GM12801 (cell line): Measurements from ENCODE around the gene TROAP.

Experiments
- CTCF ChIP-seq: IDR thresholded peaks from one replicate; pipeline ENCODE4 v1.5.1; 2011; ENCODE audit warnings: control low read depth; ENCODE audit not compliant: insufficient read length; ENCODE audit errors: extremely low read depth

TROAP gene

DNA sequence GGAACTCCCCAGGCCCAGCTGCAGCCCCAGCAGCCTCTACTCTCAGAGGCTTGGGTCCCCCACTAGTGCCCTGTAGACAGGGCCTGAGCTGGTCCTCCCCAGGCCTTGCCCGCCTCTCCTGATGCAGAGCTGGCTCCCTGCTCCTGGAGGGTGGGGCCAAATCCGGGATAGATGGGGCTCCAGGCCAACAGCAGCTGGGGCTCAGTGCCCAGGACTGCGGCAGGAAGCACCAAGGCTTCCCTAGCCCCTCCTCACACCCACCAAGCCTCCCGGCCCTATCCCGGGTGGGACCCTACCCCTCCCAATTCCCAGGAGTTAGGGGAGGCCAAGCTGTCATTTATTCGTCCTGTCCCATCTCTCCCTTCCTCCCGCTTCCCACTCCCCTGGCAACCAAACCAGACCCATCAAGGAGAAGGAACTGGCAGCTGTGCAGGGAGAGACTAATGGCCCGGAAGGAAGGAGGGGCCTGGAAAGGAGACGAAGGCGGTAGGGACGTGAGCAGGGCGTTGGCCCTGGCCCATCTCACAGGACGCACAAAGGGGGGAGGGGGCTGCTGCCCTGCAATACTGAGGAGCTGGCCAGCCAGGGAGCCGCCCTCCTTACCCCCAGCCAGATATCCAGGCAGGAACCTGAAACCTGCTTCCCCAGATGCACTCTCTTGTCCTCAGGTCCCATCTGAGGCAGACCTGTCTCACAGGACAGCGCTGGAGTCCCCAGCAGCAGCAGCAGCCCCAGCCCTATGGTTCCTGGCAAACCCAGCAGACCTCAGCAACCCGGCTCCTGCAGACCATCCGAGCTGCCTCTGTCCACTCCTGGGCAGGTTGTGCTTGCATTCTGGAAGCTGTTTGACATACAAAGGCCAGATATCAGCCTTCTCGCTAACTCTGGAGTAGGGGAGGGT, 29.7 kb upstream of the TROAP start:
- TF ChIP-seq CTCF, result no peak

GRCh38 chr12:49294086-49294803, 28.8 kb upstream of the TROAP start:
- TF ChIP-seq CTCF, result no peak

- no peak for TF ChIP-seq CTCF
Measured at GRCh38 chr12:49294804-49295081, 28.3 kb upstream of the TROAP start.

- TF ChIP-seq CTCF, result no peak
Measured at GRCh38 chr12:49295082-49295936, 27.7 kb upstream of the TROAP start, which contains the start of gene PRPH. PRPH (plus strand) TSS chr12:49295147; CDS start chr12:49295201, 54 bp downstream.

- TF ChIP-seq CTCF, result no peak
Measured at GRCh38 chr12:49296034-49296835, 26.8 kb upstream of the TROAP start.

DNA sequence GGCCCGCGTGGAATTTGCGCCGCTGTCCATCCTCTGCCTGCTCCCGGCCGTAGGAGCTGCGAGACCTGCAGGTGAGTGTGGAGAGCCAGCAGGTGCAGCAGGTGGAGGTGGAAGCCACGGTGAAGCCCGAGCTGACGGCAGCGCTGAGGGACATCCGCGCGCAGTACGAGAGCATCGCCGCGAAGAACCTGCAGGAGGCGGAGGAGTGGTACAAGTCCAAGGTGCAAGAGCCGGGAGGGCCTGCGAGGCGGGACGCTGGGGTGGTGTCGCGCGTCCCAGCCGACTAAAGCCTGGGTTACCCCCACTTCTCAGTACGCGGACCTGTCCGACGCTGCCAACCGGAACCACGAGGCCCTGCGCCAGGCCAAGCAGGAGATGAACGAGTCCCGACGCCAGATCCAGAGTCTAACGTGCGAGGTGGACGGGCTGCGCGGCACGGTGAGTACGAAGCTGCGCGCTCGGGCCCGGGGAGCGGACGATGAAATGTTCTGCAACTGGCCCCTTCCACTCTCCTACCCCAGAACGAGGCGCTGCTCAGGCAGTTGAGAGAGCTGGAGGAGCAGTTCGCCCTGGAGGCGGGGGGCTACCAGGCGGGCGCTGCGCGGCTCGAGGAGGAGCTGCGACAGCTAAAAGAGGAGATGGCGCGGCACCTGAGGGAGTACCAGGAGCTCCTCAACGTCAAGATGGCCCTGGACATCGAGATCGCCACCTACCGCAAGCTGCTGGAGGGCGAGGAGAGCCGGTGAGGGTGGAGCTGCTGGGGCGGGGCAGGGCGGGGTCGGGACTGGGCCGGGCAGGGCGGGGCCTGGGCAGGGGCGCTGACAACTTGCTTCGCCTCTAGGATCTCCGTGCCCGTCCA, 26.0 kb upstream of the TROAP start:
- TF ChIP-seq CTCF, result no peak
